ENCODE data around the gene IFNAR2. TPM values are rescaled to one million over a fixed set of nuclear protein-coding genes. Genes with fewer than 3 reads are reported as not detected.
"Not testable (repeated sequence)": the region's sequence is repeated elsewhere in the genome, so short reads cannot be mapped to it uniquely, and the experiment has no call there.

IFNAR2 gene
- total RNA-seq, 1 experiment from 2014 or later: 7.9 TPM

GRCh38 chr21:33214056-33214455 lies 15.7 kb upstream of the IFNAR2 start:
- no peak for DNase-seq (ENCODE audit: low spot score)

- no peak for DNase-seq (ENCODE audit: low spot score)
These were observed 12.6 kb upstream of the IFNAR2 start for GRCh38 chr21:33217138-33217520.

- DNase-seq (ENCODE audit: low spot score): no peak
These were observed 10.4 kb upstream of the IFNAR2 start for GRCh38 chr21:33219300-33219699.

- no peak for DNase-seq (ENCODE audit: low spot score)
These were observed 9.8 kb upstream of the IFNAR2 start for GRCh38 chr21:33219954-33220353.

GRCh38 chr21:33225376-33225775 lies 4.4 kb upstream of the IFNAR2 start:
- not testable (repeated sequence) for DNase-seq (ENCODE audit: low spot score)

- no peak for DNase-seq (ENCODE audit: low spot score)
These were observed 1.3 kb upstream of the IFNAR2 start for GRCh38 chr21:33228455-33228854.

- DNase-seq (ENCODE audit: low spot score): no peak
These were observed 497 bp upstream of the IFNAR2 start for GRCh38 chr21:33229099-33229783.

- DNase-seq (ENCODE audit: low spot score): no peak
These were observed 997 bp downstream of the IFNAR2 start for GRCh38 chr21:33230545-33231324.

- DNase-seq (ENCODE audit: low spot score): no peak
These were observed 1.8 kb downstream of the IFNAR2 start for GRCh38 chr21:33231526-33231925.

- no peak for DNase-seq (ENCODE audit: low spot score)
These were observed 2.7 kb downstream of the IFNAR2 start for GRCh38 chr21:33232291-33233034.

- DNase-seq (ENCODE audit: low spot score): no peak
These were observed 5.1 kb downstream of the IFNAR2 start for GRCh38 chr21:33234635-33235520.

- DNase-seq (ENCODE audit: low spot score): no peak
These were observed 6.4 kb downstream of the IFNAR2 start for GRCh38 chr21:33236013-33236686.

GRCh38 chr21:33236766-33237165 lies 7.0 kb downstream of the IFNAR2 start:
- no peak for DNase-seq (ENCODE audit: low spot score)

- DNase-seq (ENCODE audit: low spot score): no peak
These were observed 7.7 kb downstream of the IFNAR2 start for GRCh38 chr21:33237486-33237885.

GRCh38 chr21:33238146-33238545 lies 8.4 kb downstream of the IFNAR2 start:
- no peak for DNase-seq (ENCODE audit: low spot score)

- DNase-seq (ENCODE audit: low spot score): no peak
These were observed 9.0 kb downstream of the IFNAR2 start for GRCh38 chr21:33238565-33239255.

- DNase-seq (ENCODE audit: low spot score): not testable (repeated sequence)
These were observed 9.9 kb downstream of the IFNAR2 start for GRCh38 chr21:33239559-33240127.

- no peak for DNase-seq (ENCODE audit: low spot score)
These were observed 10.7 kb downstream of the IFNAR2 start for GRCh38 chr21:33240404-33240803.

- no peak for DNase-seq (ENCODE audit: low spot score)
These were observed 12.1 kb downstream of the IFNAR2 start for GRCh38 chr21:33241846-33242245.

GRCh38 chr21:33242846-33243245 lies 13.1 kb downstream of the IFNAR2 start:
- not testable (repeated sequence) for DNase-seq (ENCODE audit: low spot score)
